Measurements from ENCODE around the gene ZNF507.
"Not testable (repeated sequence)": the region's sequence is repeated elsewhere in the genome, so short reads cannot be mapped to it uniquely, and the experiment has no call there.

ZNF507 gene

GRCh38 chr19:32373585-32374295, 28.3 kb downstream of the ZNF507 start:
- no peaks in the 10 kb centered on the region for H3K9me3 ChIP-seq (ENCODE audit: insufficient read depth, low read length, severe bottlenecking)
- H3K4me2 ChIP-seq (ENCODE audit: insufficient read depth, low read length): no peak overlapping the region
- H3K9ac ChIP-seq (ENCODE audit: low read depth, low read length): no peak overlapping the region
- ATAC-seq (ENCODE audit: insufficient read depth, low read depth): no peak
- peaks cover 82% of the 10 kb centered on the region for H3K36me3 ChIP-seq (ENCODE audit: insufficient read depth, low read length)
- H3K79me2 ChIP-seq (ENCODE audit: insufficient read depth, low read length): peaks cover 50% of the 10 kb centered on the region
- H3K27ac ChIP-seq (ENCODE audit: low read length): no peak overlapping the region
- no peak overlapping the region for H2AFZ ChIP-seq (ENCODE audit: low read depth, low read length)
- peaks cover 29% of the 10 kb centered on the region for H4K20me1 ChIP-seq (ENCODE audit: insufficient read depth, low read length)
- no peaks in the 10 kb centered on the region for H3K27me3 ChIP-seq (ENCODE audit: insufficient read depth, low read length, poor library complexity)
- no peak overlapping the region for H3K4me3 ChIP-seq (ENCODE audit: low read depth in 1 of 2, low read length in 2 of 2)
- TF ChIP-seq CTCF (IDR thresholded peaks at IDR 0.05; ENCODE audit: borderline replicate concordance, extremely low read depth, low read length, poor library complexity, severe bottlenecking) (no peak), EZH2 (IDR thresholded peaks at IDR 0.05; ENCODE audit: borderline replicate concordance, low read depth, low read length, severe bottlenecking) (no peak)
- H3K4me1 ChIP-seq (ENCODE audit: insufficient read depth, low read length): no peaks in the 10 kb centered on the region
- DNase-seq: no peak

DNA sequence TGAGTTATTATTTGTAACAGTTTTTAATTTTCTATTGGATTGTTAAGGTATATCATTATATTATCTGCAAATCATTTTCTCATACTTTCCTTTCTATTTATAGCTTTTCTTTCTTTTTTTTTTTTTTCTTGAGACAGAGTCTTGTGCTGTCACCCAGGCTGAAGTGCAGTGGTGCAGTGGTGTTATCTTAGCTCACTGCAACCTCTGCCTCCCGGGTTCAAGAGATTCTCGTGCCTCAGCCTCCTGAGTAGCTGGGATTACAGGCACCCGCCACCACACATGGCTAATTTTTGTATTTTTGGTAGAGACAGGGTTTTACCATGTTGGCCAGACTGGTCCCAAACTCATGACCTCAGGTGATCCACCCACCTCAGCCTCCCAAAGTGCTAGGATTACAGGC, 29.0 kb downstream of the ZNF507 start:
- not testable (repeated sequence) for H3K4me1 ChIP-seq (ENCODE audit: insufficient read depth, low read length); H3K9me3 ChIP-seq (ENCODE audit: insufficient read depth, low read length, severe bottlenecking); H3K27ac ChIP-seq (ENCODE audit: low read length); H3K9ac ChIP-seq (ENCODE audit: low read depth, low read length); DNase-seq; H3K4me2 ChIP-seq (ENCODE audit: insufficient read depth, low read length); H3K4me3 ChIP-seq (ENCODE audit: low read depth in 1 of 2, low read length in 2 of 2); H2AFZ ChIP-seq (ENCODE audit: low read depth, low read length); H3K27me3 ChIP-seq (ENCODE audit: insufficient read depth, low read length, poor library complexity); ATAC-seq (ENCODE audit: insufficient read depth, low read depth)
- Histone ChIP-seq H3K36me3 (ENCODE audit: insufficient read depth, low read length) (peaks cover 83% of the 10 kb centered on the region), H3K79me2 (ENCODE audit: insufficient read depth, low read length) (peaks cover 43% of the 10 kb centered on the region), H4K20me1 (ENCODE audit: insufficient read depth, low read length) (peaks cover 23% of the 10 kb centered on the region)

GRCh38 chr19:32377088-32377487, 31.7 kb downstream of the ZNF507 start:
- H3K9me3 ChIP-seq (ENCODE audit: insufficient read depth, low read length, severe bottlenecking); H3K27ac ChIP-seq (ENCODE audit: low read length); ATAC-seq (ENCODE audit: insufficient read depth, low read depth); H3K4me2 ChIP-seq (ENCODE audit: insufficient read depth, low read length); H3K9ac ChIP-seq (ENCODE audit: low read depth, low read length); H3K4me3 ChIP-seq (ENCODE audit: low read depth in 1 of 2, low read length in 2 of 2); H3K4me1 ChIP-seq (ENCODE audit: insufficient read depth, low read length); H2AFZ ChIP-seq (ENCODE audit: low read depth, low read length); H3K27me3 ChIP-seq (ENCODE audit: insufficient read depth, low read length, poor library complexity); DNase-seq: not testable (repeated sequence)
- peaks cover 90% of the 10 kb centered on the region for H3K36me3 ChIP-seq (ENCODE audit: insufficient read depth, low read length)
- peak; percentile 42 for TF ChIP-seq CTCF (IDR thresholded peaks at IDR 0.05; ENCODE audit: borderline replicate concordance, extremely low read depth, low read length, poor library complexity, severe bottlenecking)
- peaks cover 26% of the 10 kb centered on the region for H3K79me2 ChIP-seq (ENCODE audit: insufficient read depth, low read length)
- peaks cover 21% of the 10 kb centered on the region; the same call in 1 of the 2 replicates for H4K20me1 ChIP-seq (ENCODE audit: insufficient read depth, low read length)

- H3K79me2 ChIP-seq (ENCODE audit: insufficient read depth, low read length): peaks cover 5% of the 10 kb centered on the region; the same call in 1 of the 2 replicates
- no peak for DNase-seq
- H3K4me1 ChIP-seq (ENCODE audit: insufficient read depth, low read length): no peaks in the 10 kb centered on the region
- no peak overlapping the region for H3K9ac ChIP-seq (ENCODE audit: low read depth, low read length)
- peaks cover 86% of the 10 kb centered on the region for H3K36me3 ChIP-seq (ENCODE audit: insufficient read depth, low read length)
- H2AFZ ChIP-seq (ENCODE audit: low read depth, low read length): no peak overlapping the region
- no peaks in the 10 kb centered on the region for H3K9me3 ChIP-seq (ENCODE audit: insufficient read depth, low read length, severe bottlenecking)
- no peak for ATAC-seq (ENCODE audit: insufficient read depth, low read depth)
- H3K27me3 ChIP-seq (ENCODE audit: insufficient read depth, low read length, poor library complexity): no peaks in the 10 kb centered on the region
- no peak overlapping the region for H3K27ac ChIP-seq (ENCODE audit: low read length)
- H3K4me3 ChIP-seq (ENCODE audit: low read depth in 1 of 2, low read length in 2 of 2): no peak overlapping the region
- TF ChIP-seq EZH2 (IDR thresholded peaks at IDR 0.05; ENCODE audit: borderline replicate concordance, low read depth, low read length, severe bottlenecking) (no peak), CTCF (IDR thresholded peaks at IDR 0.05; ENCODE audit: borderline replicate concordance, extremely low read depth, low read length, poor library complexity, severe bottlenecking) (no peak)
- H3K4me2 ChIP-seq (ENCODE audit: insufficient read depth, low read length): no peak overlapping the region
- peaks cover 7% of the 10 kb centered on the region; the same call in 1 of the 2 replicates for H4K20me1 ChIP-seq (ENCODE audit: insufficient read depth, low read length)
Observed at GRCh38 chr19:32380269-32380668, 34.9 kb downstream of the ZNF507 start.

All from DND-41 (cell line).